Sigmoid colon (tissue), 4 donors: Measurements from ENCODE around the gene MRLN.

Source experiments
- CTCF ChIP-seq, 4 experiments: fragments of 450-650 bp in 3 of 4; fragments of 200-600 bp in 1 of 4; IDR thresholded peaks; one replicate each; pipeline ENCODE4 v1.5.1; 2016 to 2019; ENCODE audit warnings: antibody characterized with exemption in 4 of 4, mild to moderate bottlenecking in 3 of 4, moderate library complexity in 2 of 4
- POLR2A ChIP-seq, 2 donors: fragments of 450-650 bp; IDR thresholded peaks; one replicate each; pipeline ENCODE4 v1.6.1; 2016; ENCODE audit warnings: antibody characterized with exemption in 2 of 2, mild to moderate bottlenecking in 2 of 2, moderate library complexity in 2 of 2
- POLR2AphosphoS5 ChIP-seq, 4 donors: sonication (generic); formaldehyde crosslinking; IDR thresholded peaks; one replicate each; pipeline ENCODE4 v1.6.1; 2017; ENCODE audit warnings: antibody characterized with exemption in 4 of 4

GRCh38 chr10:59752278-59752940 lies 846 bp downstream of the MRLN start:
- TF ChIP-seq POLR2A (IDR thresholded peaks at IDR 0.05) (no peak), CTCF (IDR thresholded peaks at IDR 0.05) (no peak), POLR2AphosphoS5 (IDR thresholded peaks at IDR 0.05) (no peak)
